Gastroesophageal sphincter (tissue), 4 donors: ENCODE data around the gene WDR3. TPM values are rescaled to one million over a fixed set of nuclear protein-coding genes. Genes with fewer than 3 reads are reported as not detected.
"Not testable (repeated sequence)": the region's sequence is repeated elsewhere in the genome, so short reads cannot be mapped to it uniquely, and the experiment has no call there.

ENCODE experiments used
- ATAC-seq: fragments of 150-250 bp; one replicate; pipeline ENCODE4 v1.9.1; 2016; ENCODE audit warnings: mild to moderate bottlenecking, moderate library complexity
- H3K27ac ChIP-seq, 4 donors: fragments of 200-600 bp; sonication (generic) in 3 of 4; 1 replicate in 3 of 4; 2 replicates in 1 of 4; pipeline ENCODE4 v1.5.1; 2016 to 2019
- H3K27me3 ChIP-seq: fragments of 200-600 bp; sonication (generic); one replicate; pipeline ENCODE4 v1.5.1; 2019
- H3K36me3 ChIP-seq, 2 donors: fragments of 200-600 bp; sonication (generic); one replicate each; pipeline ENCODE4 v1.5.1; 2019; ENCODE audit warnings: control low read depth in 1 of 2
- H3K4me1 ChIP-seq, 3 donors: fragments of 200-600 bp; sonication (generic); 1 replicate in 2 of 3; 2 replicates in 1 of 3; pipeline ENCODE4 v1.5.1; 2016 to 2019; ENCODE audit warnings: control low read depth in 2 of 3
- H3K4me3 ChIP-seq, 2 donors: fragments of 200-600 bp; sonication (generic); one replicate each; pipeline ENCODE4 v1.5.1; 2019; ENCODE audit warnings: mild to moderate bottlenecking in 1 of 2, moderate library complexity in 1 of 2
- H3K9me3 ChIP-seq, 3 donors: fragments of 200-600 bp; sonication (generic); one replicate each; pipeline ENCODE4 v1.5.1; 2017 to 2019; ENCODE audit warnings: control low read depth in 2 of 3
- EP300 ChIP-seq: sonication (generic); formaldehyde crosslinking; IDR thresholded peaks from one replicate; pipeline ENCODE4 v1.6.1; 2017; ENCODE audit warnings: antibody characterized with exemption, mild to moderate bottlenecking
- POLR2A ChIP-seq, 2 donors: fragments of 450-650 bp; IDR thresholded peaks; one replicate each; pipeline ENCODE4 v1.6.1; 2017; ENCODE audit warnings: antibody characterized with exemption in 2 of 2, mild to moderate bottlenecking in 2 of 2, moderate library complexity in 1 of 2
- POLR2AphosphoS5 ChIP-seq: sonication (generic); formaldehyde crosslinking; IDR thresholded peaks from one replicate; pipeline ENCODE4 v1.6.1; 2017; ENCODE audit warnings: antibody characterized with exemption
- WGBS, 2 donors: methylation state at CpG; one replicate each; pipeline ENCODE4 v1.1.5; 2018; ENCODE audit warnings: low coverage in 1 of 2; 5-methylcytosine and 5-hydroxymethylcytosine counted together
- total RNA-seq, 4 donors: library from RNA; depleted of rRNA; stranded (reverse); fragments of >200 nt; gene quantifications; one replicate each; pipeline ENCODE4 v1.1.0, GENCODE V29; 2016
- TF ChIP-seq, protein P1 (sequence below), 4 experiments: fragments of 200-600 bp in 2 of 4; fragments of 450-650 bp in 2 of 4; sonication (generic) in 1 of 4; IDR thresholded peaks; one replicate each; pipeline ENCODE4 v1.5.1; 2017 to 2019; ENCODE audit warnings: antibody characterized with exemption in 4 of 4, mild to moderate bottlenecking in 2 of 4, moderate library complexity in 2 of 4

Gene WDR3
- total RNA-seq, 4 donors from 2014 or later, result 6.9 to 15.9 (median 11.7) TPM

DNA sequence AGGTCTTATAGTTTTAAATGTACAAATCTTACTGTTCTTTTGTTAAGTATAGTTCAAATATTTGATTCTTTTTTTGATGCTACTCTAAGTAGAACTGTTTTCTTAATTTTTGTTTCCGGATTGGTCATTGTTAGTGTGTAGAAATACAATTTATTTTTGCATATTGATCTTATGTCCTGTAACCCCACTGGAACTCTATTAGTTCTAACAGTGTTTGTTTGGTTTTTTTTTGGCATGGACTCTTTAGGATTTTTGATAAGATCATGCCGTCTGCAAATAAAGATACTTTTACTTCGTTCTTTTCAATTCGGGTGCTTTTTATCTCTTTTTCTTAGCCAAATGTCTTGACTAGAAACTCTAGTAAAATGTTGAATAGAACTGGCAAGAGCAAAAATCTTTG lies 26.6 kb upstream of the WDR3 start:
- ATAC-seq, result no peak
- TF ChIP-seq EP300 (no peak), POLR2A (IDR thresholded peaks at IDR 0.05) (no peak), POLR2AphosphoS5 (no peak)
- TF ChIP-seq, protein P1, sequence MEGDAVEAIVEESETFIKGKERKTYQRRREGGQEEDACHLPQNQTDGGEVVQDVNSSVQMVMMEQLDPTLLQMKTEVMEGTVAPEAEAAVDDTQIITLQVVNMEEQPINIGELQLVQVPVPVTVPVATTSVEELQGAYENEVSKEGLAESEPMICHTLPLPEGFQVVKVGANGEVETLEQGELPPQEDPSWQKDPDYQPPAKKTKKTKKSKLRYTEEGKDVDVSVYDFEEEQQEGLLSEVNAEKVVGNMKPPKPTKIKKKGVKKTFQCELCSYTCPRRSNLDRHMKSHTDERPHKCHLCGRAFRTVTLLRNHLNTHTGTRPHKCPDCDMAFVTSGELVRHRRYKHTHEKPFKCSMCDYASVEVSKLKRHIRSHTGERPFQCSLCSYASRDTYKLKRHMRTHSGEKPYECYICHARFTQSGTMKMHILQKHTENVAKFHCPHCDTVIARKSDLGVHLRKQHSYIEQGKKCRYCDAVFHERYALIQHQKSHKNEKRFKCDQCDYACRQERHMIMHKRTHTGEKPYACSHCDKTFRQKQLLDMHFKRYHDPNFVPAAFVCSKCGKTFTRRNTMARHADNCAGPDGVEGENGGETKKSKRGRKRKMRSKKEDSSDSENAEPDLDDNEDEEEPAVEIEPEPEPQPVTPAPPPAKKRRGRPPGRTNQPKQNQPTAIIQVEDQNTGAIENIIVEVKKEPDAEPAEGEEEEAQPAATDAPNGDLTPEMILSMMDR (IDR thresholded peaks at IDR 0.05), result no peak
- no peaks in the 10 kb centered on the region for H3K27me3 ChIP-seq
- H3K4me1 ChIP-seq, result no peaks in the 10 kb centered on the region
- WGBS, 2 donors, result 76 to 80% methylated on average over 4 of the region's 4 CpGs
- H3K36me3 ChIP-seq, result peaks cover 0 to 94% of the 10 kb centered on the region in 2 donors
- H3K27ac ChIP-seq, result no peak overlapping the region
- no peak overlapping the region for H3K4me3 ChIP-seq
- H3K9me3 ChIP-seq, result no peaks in the 10 kb centered on the region

DNA sequence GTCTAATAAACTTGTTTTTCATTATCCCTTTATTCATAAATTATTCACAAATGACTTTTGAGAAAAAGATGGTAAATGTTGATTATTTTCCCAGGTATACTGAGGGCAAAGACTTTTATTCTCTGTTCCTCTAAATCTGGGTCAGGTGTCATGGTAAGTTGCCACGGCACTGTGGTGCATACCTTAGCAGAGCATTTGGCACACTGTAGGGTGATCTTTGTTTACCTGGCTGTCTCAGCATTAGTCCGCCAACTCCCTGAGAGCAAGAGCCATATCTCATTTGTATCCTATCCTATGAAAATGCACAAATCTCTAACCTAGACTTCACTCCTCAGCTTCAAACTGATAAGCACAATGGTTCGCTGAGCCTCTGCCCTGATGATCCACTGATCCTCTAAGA lies 25.1 kb upstream of the WDR3 start:
- H3K4me3 ChIP-seq, result no peak overlapping the region
- ATAC-seq, result no peak
- 95 to 100% methylated on average over 1 to 3 of the region's 3 CpGs for WGBS, 2 donors
- no peaks in the 10 kb centered on the region for H3K27me3 ChIP-seq
- no peak for TF ChIP-seq EP300
- H3K27ac ChIP-seq, result no peak overlapping the region
- H3K4me1 ChIP-seq, result no peaks in the 10 kb centered on the region
- H3K36me3 ChIP-seq, result peaks cover 0 to 94% of the 10 kb centered on the region in 2 donors
- no peaks in the 10 kb centered on the region for H3K9me3 ChIP-seq

DNA sequence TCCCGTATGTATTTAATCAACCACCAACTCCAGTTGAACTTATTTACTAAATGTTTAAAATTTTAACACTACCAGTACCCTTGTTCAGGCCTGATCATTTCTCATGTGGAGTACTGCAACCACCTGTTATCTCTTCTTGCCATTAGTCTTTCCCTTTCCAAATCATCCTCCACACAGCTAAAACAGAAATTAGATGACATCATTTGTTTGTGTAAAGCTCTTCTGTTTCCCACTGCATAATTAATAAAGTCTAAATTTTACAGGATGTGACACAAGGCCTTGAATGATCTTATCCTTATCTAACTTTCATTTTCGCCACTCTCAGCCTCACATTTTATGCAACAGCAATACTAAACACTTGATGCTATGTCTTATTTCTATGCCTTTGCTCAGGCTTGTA lies 24.5 kb upstream of the WDR3 start:
- peaks cover 0 to 97% of the 10 kb centered on the region in 2 donors for H3K36me3 ChIP-seq

DNA sequence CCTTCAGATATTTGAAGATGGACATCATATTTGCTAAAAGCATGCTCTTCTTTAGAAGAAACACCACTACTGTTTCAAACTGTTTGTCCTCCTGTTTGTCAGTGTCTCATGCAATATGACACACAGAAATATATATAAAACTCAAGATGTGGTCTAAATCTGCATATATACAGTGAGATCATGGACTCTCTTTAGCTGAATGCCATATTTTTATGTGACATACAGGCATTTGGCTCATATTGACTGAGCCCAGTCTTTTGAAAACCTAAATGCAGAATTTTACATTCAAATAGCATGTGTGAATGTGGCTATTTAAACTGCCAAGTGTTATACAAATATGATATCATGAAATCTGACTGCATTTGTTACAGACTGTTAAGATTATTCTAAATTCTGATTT lies 18.5 kb upstream of the WDR3 start:
- Histone ChIP-seq H3K27ac (no peak overlapping the region), H3K36me3 (peaks cover 7 to 100% of the 10 kb centered on the region in 2 donors), H3K4me1 (no peaks in the 10 kb centered on the region), H3K4me3 (no peak overlapping the region), H3K27me3 (no peaks in the 10 kb centered on the region), H3K9me3 (no peaks in the 10 kb centered on the region)
- TF ChIP-seq POLR2A (IDR thresholded peaks at IDR 0.05), result no peak
- TF ChIP-seq, protein P1 (IDR thresholded peaks at IDR 0.05), result no peak
- no peak for TF ChIP-seq EP300
- no peak for TF ChIP-seq POLR2AphosphoS5
- no peak for ATAC-seq

More for the DNA sequence above, 24.5 kb upstream of the WDR3 start:
- H3K27me3 ChIP-seq, result no peaks in the 10 kb centered on the region
- no peaks in the 10 kb centered on the region for H3K4me1 ChIP-seq
- no peaks in the 10 kb centered on the region for H3K9me3 ChIP-seq
- no peak overlapping the region for H3K4me3 ChIP-seq
- no peak for ATAC-seq
- TF ChIP-seq, protein P1 (IDR thresholded peaks at IDR 0.05), result no peak
- TF ChIP-seq POLR2A (IDR thresholded peaks at IDR 0.05), result no peak
- no peak for TF ChIP-seq EP300
- 85 to 90% methylated on average over 2 of the region's 2 CpGs for WGBS, 2 donors
- no peak overlapping the region for H3K27ac ChIP-seq

DNA sequence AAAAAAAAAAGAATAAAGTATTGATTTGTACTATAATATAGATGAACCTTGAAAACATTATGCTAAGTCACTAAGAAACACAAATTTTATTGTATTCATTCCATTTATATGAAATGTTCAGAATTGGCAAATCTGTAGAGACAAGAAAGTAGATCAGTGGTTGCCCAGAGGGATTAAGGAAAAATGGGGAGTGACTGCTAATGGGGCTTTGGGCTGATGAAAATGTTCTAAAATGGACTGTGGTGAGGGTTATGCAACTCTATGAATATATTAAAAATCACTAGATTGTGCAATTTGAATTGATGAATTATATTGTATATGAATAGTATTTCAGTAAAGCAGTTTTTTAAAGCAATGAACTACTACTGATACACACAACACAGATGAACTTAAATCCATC lies 10.2 kb upstream of the WDR3 start:
- H3K27ac ChIP-seq, result no peak overlapping the region
- no peaks in the 10 kb centered on the region for H3K27me3 ChIP-seq
- no peak overlapping the region for H3K4me3 ChIP-seq
- ATAC-seq, result no peak
- no peaks in the 10 kb centered on the region for H3K9me3 ChIP-seq
- peaks cover 0 to 55% of the 10 kb centered on the region in 2 donors for H3K36me3 ChIP-seq
- H3K4me1 ChIP-seq, result no peaks in the 10 kb centered on the region
- TF ChIP-seq POLR2AphosphoS5, result no peak
- TF ChIP-seq, protein P1 (IDR thresholded peaks at IDR 0.05), result no peak

DNA sequence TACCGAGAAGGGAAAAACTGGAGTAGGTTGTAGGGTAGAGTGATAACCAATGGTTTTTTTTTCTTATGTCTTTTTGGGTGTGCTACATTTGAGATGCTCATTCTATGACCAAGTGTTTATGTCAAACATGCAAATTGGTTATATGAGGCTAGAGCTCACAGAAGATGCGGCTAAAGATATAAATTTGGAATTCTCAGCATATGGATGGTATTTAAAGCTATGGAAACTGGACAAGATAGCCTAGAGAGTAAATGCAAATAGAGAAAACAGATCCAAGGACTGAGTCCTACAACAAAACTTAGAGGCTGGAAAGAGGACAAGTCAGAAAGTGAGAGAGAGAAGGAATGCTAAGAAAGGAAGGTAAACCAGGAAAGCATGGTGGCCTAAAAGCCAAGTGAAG lies 7.5 kb upstream of the WDR3 start:
- H3K9me3 ChIP-seq, result no peaks in the 10 kb centered on the region
- peaks cover 0 to 5% (median 0%) of the 10 kb centered on the region in 3 donors for H3K4me1 ChIP-seq
- TF ChIP-seq POLR2AphosphoS5 (no peak), EP300 (no peak), POLR2A (IDR thresholded peaks at IDR 0.05) (no peak)
- TF ChIP-seq, protein P1 (IDR thresholded peaks at IDR 0.05), result no peak
- peaks cover 0 to 29% of the 10 kb centered on the region in 2 donors for H3K36me3 ChIP-seq
- ATAC-seq, result no peak
- no peak overlapping the region for H3K4me3 ChIP-seq
- H3K27ac ChIP-seq, result no peak overlapping the region
- H3K27me3 ChIP-seq, result no peaks in the 10 kb centered on the region
- WGBS, 2 donors, result 91 to 94% methylated on average over 2 of the region's 2 CpGs

DNA sequence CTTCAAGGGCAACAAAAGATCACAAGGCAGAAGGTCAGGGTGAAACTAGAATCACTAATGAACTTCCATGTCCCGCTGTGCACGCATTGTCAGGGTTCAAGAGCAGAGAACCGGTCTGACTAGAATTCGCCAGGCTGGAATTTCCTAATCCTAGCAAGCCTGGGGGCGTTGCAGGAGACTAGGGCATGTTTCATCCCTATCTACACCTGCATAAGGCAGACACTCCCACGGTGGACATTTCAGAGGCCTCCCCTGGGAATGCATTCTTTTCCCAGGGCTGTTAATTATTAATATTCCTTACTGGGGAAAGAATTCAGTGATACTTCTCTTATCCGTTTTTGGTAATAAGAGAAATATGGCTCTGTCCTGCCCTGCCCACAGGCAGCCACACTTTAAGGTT lies 6.8 kb upstream of the WDR3 start:
- WGBS, 2 donors, result 88 to 97% methylated on average over 2 to 6 of the region's 7 CpGs
- Histone ChIP-seq H3K36me3 (peaks cover 0 to 22% of the 10 kb centered on the region in 2 donors), H3K4me1 (peaks cover 0 to 13% (median 2%) of the 10 kb centered on the region in 3 donors)
- ATAC-seq, H3K27ac ChIP-seq, H3K9me3 ChIP-seq, H3K27me3 ChIP-seq, H3K4me3 ChIP-seq: not testable (repeated sequence)
